Measurements from ENCODE around the gene H2BK1.

- TF ChIP-seq FOXK1 (CRISPR knock-in tag; IDR thresholded peaks at IDR 0.05) (no peak), ZNF423 (CRISPR knock-in tag; IDR thresholded peaks at IDR 0.05) (no peak), GABPB1 (CRISPR knock-in tag; IDR thresholded peaks at IDR 0.05) (no peak), ARID4B (CRISPR knock-in tag; IDR thresholded peaks at IDR 0.05; ENCODE audit: borderline replicate concordance) (no peak), CBFB (CRISPR knock-in tag; IDR thresholded peaks at IDR 0.05; ENCODE audit: low read depth) (no peak), NFYB (CRISPR knock-in tag; conservative IDR thresholded peaks at IDR 0.05; ENCODE audit: low read depth) (no peak), NR1H2 (CRISPR knock-in tag; IDR thresholded peaks at IDR 0.05) (no peak)
- TF ChIP-seq, protein P1, sequence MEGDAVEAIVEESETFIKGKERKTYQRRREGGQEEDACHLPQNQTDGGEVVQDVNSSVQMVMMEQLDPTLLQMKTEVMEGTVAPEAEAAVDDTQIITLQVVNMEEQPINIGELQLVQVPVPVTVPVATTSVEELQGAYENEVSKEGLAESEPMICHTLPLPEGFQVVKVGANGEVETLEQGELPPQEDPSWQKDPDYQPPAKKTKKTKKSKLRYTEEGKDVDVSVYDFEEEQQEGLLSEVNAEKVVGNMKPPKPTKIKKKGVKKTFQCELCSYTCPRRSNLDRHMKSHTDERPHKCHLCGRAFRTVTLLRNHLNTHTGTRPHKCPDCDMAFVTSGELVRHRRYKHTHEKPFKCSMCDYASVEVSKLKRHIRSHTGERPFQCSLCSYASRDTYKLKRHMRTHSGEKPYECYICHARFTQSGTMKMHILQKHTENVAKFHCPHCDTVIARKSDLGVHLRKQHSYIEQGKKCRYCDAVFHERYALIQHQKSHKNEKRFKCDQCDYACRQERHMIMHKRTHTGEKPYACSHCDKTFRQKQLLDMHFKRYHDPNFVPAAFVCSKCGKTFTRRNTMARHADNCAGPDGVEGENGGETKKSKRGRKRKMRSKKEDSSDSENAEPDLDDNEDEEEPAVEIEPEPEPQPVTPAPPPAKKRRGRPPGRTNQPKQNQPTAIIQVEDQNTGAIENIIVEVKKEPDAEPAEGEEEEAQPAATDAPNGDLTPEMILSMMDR (IDR thresholded peaks at IDR 0.05) = no peak
- TF ChIP-seq, protein P2, sequence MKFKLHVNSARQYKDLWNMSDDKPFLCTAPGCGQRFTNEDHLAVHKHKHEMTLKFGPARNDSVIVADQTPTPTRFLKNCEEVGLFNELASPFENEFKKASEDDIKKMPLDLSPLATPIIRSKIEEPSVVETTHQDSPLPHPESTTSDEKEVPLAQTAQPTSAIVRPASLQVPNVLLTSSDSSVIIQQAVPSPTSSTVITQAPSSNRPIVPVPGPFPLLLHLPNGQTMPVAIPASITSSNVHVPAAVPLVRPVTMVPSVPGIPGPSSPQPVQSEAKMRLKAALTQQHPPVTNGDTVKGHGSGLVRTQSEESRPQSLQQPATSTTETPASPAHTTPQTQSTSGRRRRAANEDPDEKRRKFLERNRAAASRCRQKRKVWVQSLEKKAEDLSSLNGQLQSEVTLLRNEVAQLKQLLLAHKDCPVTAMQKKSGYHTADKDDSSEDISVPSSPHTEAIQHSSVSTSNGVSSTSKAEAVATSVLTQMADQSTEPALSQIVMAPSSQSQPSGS (CRISPR knock-in tag; IDR thresholded peaks at IDR 0.05; ENCODE audit: borderline replicate concordance, low read depth) = no peak
- TF ChIP-seq, protein P3, sequence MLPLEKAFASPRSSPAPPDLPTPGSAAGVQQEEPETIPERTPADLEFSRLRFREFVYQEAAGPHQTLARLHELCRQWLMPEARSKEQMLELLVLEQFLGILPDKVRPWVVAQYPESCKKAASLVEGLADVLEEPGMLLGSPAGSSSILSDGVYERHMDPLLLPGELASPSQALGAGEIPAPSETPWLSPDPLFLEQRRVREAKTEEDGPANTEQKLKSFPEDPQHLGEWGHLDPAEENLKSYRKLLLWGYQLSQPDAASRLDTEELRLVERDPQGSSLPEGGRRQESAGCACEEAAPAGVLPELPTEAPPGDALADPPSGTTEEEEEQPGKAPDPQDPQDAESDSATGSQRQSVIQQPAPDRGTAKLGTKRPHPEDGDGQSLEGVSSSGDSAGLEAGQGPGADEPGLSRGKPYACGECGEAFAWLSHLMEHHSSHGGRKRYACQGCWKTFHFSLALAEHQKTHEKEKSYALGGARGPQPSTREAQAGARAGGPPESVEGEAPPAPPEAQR (CRISPR knock-in tag; IDR thresholded peaks at IDR 0.05) = no peak
Measured at GRCh38 chr7:151243408-151244195, 33.3 kb upstream of the H2BK1 start.

Data from WTC11 (cell line).